HG03045 (cell line): ENCODE data around the gene DCLRE1B.
"Not testable (repeated sequence)": the region's sequence is repeated elsewhere in the genome, so short reads cannot be mapped to it uniquely, and the experiment has no call there.

Experiments
- ATAC-seq: cut with Tn5 transposase; IDR thresholded peaks from one replicate; pipeline ENCODE4 v1.9.1; 2021; ENCODE audit warnings: mild to moderate bottlenecking, moderate library complexity; ENCODE audit not compliant: unreplicated experiment

DCLRE1B gene

DNA sequence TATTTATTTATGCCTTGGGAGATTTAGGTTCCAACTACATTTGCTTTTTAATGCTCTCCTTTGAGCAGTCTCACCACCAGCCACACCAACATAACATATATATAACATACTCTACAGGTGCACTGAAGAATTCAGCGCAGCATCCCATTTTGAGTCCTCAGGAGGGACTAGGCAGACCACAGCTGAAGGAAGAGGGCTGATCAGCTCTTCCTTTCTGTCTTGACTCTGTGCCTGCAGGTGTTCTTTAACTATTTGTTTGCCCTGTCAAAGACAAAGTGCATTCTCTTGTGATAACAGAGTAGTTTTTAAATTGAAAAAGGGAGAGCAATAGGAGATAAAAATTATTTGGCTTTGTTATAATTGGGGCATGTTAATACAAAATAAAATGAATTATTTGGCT is 41.0 kb downstream of the DCLRE1B start:
- ATAC-seq: no peak

DNA sequence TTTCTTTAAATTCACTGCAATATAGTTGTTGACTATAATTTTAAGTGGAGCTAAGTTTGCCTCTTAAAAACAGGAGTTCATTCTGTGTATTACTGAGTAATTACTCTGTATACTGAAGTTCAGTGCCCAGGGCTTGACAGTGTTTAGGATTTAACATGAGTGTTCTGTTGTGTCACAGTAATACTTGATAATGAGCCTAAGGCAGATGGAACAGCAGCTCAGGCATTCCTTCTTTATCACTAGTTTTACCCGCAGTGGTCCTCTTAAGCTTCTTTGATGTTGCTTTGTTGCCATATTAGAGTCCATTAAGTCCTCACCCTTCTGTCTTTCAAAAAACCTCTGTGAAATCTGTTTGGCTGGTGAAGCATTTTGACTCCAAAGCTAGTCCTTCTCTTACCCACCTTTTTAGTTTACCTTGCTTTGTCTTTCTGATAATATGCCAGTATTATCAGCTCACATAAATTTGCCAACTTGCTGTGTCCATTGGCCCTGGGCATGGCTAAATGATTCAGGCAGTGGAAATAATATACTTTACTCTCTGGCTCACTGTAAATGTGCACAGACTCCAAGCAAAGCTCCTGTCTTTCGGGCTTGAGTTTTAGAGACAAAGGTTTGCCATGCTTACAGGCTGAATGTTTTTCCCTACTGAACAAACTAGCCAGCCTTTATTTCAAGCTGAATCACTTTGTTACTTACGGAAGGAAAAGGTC is 41.7 kb downstream of the DCLRE1B start:
- ATAC-seq: no peak

GRCh38 chr1:113947388-113948107 is 42.4 kb downstream of the DCLRE1B start:
- no peak for ATAC-seq

GRCh38 chr1:113948151-113948550 is 43.0 kb downstream of the DCLRE1B start:
- ATAC-seq: not testable (repeated sequence)

- no peak for ATAC-seq
Measured at GRCh38 chr1:113949007-113949406, 43.9 kb downstream of the DCLRE1B start.

DNA sequence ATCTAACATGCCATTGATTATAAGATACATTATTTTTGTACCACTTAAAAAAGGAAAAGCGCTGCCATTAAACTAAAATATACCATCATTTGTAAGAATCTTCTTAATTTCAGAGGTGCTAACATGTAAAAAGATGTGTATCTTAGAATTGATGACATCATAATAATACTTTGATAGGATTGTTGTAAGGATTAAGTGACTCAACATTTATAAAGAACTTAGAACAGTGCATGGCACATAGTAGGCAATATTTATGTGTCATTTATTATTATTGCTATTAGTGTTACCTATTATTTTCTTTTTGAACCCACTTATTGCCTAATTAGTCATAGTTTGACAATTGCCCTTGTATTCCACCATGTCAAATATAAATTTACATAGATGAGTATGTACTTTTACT is 45.8 kb downstream of the DCLRE1B start:
- ATAC-seq: no peak

DNA sequence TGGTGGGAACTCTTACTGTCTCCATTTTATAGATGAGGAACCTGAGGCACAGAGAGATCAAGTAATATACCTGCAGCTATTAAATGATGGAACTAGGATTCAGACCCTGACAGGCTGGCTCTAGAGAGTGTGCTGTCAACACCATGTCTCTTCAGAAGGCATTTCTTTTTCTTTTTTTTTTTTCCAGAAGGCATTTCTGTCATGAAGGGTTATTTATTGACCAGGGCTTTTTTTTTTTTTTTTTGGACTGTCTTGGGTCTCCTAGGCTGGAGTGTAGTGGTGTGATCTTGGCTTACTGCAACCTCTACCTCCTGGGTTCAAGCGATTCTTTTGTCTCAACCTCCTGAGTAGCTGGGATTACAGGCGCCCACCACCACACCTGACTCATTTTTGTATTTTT is 46.6 kb downstream of the DCLRE1B start:
- ATAC-seq: no peak

DNA sequence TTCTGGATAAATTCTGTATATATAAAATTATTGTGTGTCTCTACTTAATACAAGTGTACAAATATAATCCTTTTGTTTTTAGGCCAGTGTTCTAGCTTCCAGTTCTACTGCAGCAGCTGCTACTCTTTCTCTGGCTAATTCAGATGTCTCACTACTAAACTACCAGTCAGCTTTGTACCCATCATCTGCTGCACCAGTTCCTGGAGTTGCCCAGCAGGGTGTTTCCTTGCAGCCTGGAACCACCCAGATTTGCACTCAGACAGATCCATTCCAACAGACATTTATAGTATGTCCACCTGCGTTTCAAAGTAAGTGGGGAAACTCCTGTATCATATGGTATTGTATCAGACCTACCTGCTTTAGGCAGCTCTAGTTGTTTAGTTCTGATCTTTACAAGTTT is 52.9 kb downstream of the DCLRE1B start:
- ATAC-seq: no peak

DNA sequence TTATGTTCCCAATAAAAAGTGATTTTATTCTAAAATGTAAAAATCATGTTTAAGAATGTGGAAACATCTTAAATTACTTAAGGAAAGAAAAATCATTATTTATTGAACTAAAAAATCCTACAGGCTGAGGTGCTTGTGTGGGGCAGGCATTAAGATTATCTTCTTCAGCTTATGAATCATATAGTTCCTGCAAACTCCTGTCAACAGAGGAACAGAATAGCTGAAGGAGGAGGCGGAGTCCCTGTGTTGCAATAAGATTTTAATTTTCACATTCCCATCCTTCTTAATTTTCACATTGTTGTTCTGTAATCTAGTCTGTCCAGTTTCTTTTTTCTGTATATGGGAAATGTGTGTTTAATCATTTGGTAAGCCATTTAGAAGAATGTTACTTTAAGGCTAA is 53.6 kb downstream of the DCLRE1B start:
- ATAC-seq: no peak

DNA sequence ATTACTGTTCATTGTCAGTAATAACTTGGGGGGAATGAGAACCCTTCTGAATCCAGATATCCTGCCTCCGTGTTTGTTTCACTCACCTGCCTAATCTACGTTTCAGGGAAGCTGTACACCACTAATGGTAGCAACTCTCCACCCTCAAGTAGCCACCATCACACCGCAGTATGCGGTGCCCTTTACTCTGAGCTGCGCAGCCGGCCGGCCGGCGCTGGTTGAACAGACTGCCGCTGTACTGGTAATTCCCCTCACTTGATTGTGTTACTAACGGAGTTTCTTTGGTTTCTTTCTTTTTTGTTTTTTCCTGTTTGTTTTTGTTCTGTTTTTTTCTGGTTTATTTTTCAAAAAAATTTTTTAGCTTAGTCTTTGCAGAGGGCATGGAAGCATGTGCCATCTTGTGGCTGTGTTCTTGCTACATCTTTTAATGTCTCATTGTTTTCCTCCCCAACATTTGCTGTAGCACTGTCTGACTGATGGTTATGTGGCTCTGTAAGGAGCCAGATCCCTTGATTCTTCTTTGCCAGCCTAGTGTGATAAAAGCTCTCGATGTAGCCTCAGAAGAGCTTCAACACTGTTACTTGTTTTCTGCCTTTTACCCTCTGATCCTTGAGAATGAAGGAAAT is 58.3 kb downstream of the DCLRE1B start:
- ATAC-seq: no peak
